ENCODE measurements around the gene THOC2.

THOC2 gene

GRCh38 chrX:123732670-123733363 lies at the start of gene THOC2 (continued):
- no peak for TF ChIP-seq PRDM2 (tag by site-specific recombination; IDR thresholded peaks at IDR 0.05; ENCODE audit: borderline replicate concordance)
- TF ChIP-seq EGR2 (tag by site-specific recombination; IDR thresholded peaks at IDR 0.05; ENCODE audit: low read depth): peak; percentile 53; the same call in 1 of the 2 replicates
- no peak for TF ChIP-seq ZNF37A (tag by site-specific recombination; IDR thresholded peaks at IDR 0.05)
- no peak for TF ChIP-seq ZNF184 (tag by site-specific recombination; IDR thresholded peaks at IDR 0.05)
- no peak for TF ChIP-seq ZNF514 (tag by site-specific recombination; IDR thresholded peaks at IDR 0.05)
- no peak for TF ChIP-seq ZNF169 (tag by site-specific recombination; IDR thresholded peaks at IDR 0.05)
- peak; percentile 57 for TF ChIP-seq ZBTB20 (tag by site-specific recombination; IDR thresholded peaks at IDR 0.05)
- TF ChIP-seq ZNF777 (tag by site-specific recombination; IDR thresholded peaks at IDR 0.05; ENCODE audit: borderline replicate concordance): no peak
- TF ChIP-seq ZNF555 (tag by site-specific recombination; conservative IDR thresholded peaks at IDR 0.05): no peak
- no peak for TF ChIP-seq RBAK (tag by site-specific recombination; IDR thresholded peaks at IDR 0.05)
- TF ChIP-seq ZNF610 (tag by site-specific recombination; IDR thresholded peaks at IDR 0.05; ENCODE audit: borderline replicate concordance): peak; percentile 54; the same call in 1 of the 2 replicates
- peak; percentile 33; the same call in 1 of the 2 replicates for TF ChIP-seq KLF9 (tag by site-specific recombination; IDR thresholded peaks at IDR 0.05; ENCODE audit: low read depth)
- TF ChIP-seq ZSCAN5A (tag by site-specific recombination; IDR thresholded peaks at IDR 0.05): no peak; the same call in 1 of the 2 replicates
- TF ChIP-seq ZNF426 (tag by site-specific recombination; IDR thresholded peaks at IDR 0.05): no peak
- TF ChIP-seq ZNF510 (tag by site-specific recombination; IDR thresholded peaks at IDR 0.05; ENCODE audit: insufficient replicate concordance): no peak
- no peak for TF ChIP-seq ZNF132 (tag by site-specific recombination; IDR thresholded peaks at IDR 0.05; ENCODE audit: borderline replicate concordance)
- TF ChIP-seq MEIS1 (CRISPR knock-in tag; IDR thresholded peaks at IDR 0.05; ENCODE audit: borderline replicate concordance): no peak
- TF ChIP-seq ZNF148 (tag by site-specific recombination; IDR thresholded peaks at IDR 0.05; ENCODE audit: borderline replicate concordance): no peak
- TF ChIP-seq ZBTB26 (tag by site-specific recombination; optimal IDR thresholded peaks at IDR 0.05): peak; percentile 42
- TF ChIP-seq ZBTB21 (tag by site-specific recombination; IDR thresholded peaks at IDR 0.05): no peak
- TF ChIP-seq KLF7 (tag by site-specific recombination; IDR thresholded peaks at IDR 0.05; ENCODE audit: borderline replicate concordance): 0 out of 2 replicates have a peak, but pooled peaks have one; percentile 21
- TF ChIP-seq ZBTB44 (tag by site-specific recombination; IDR thresholded peaks at IDR 0.05): no peak
- peak; percentile 45; the same call in 1 of the 2 replicates for TF ChIP-seq KLF1 (tag by site-specific recombination; IDR thresholded peaks at IDR 0.05)
- TF ChIP-seq ZNF621 (tag by site-specific recombination; IDR thresholded peaks at IDR 0.05): no peak
- peak; percentile 87 for TF ChIP-seq YY1 (tag by site-specific recombination; IDR thresholded peaks at IDR 0.05)
- no peak for TF ChIP-seq ZNF404 (tag by site-specific recombination; IDR thresholded peaks at IDR 0.05)
- no peak for TF ChIP-seq ZNF791 (tag by site-specific recombination; IDR thresholded peaks at IDR 0.05)

All from HEK293 (cell line).